Measurements from ENCODE around the gene PPP1R12B.

DNA sequence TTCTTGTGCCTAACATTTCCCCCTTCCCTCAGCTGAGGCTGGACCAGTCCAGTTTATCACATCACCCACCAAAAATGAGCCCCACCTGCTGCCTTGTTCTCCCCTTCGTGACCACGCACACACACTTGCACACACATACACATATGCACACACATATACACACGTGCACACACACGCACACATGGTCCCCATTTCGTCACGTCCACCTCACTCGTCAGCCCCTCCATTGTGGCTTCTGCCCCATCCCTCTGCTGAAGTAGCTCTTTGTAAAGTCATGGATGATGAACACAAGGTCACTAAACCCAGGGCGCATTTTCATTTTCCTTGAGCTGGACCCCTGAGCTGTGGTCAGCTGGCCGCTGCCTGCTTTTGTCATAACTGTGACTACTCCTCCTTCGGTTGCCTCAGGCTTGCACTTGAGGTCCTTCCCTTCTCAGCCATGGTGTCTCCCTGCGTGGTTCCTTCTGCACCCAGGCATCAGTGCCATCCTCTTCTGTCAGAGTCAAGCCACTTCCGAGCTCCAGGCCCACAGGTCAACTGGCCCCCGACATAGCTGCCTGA lies 267.9 kb downstream of the PPP1R12B start:
- TF ChIP-seq CTCF (IDR thresholded peaks at IDR 0.05) = no peak
- no peak for TF ChIP-seq POLR2A (IDR thresholded peaks at IDR 0.05)

Data from body of pancreas (tissue), 4 donors.